GM12892 (cell line): ENCODE results near the gene OSBPL3.

Experiments used
- POLR2A ChIP-seq: IDR thresholded peaks from 2 replicates; pipeline ENCODE4 v1.6.1; 2011; ENCODE audit warnings: low read depth, low read length, control low read depth
- POLR2AphosphoS5 ChIP-seq: IDR thresholded peaks from 2 replicates; pipeline ENCODE4 v1.6.1; 2011; ENCODE audit warnings: low read depth, low read length, control low read depth
- TAF1 ChIP-seq: IDR thresholded peaks from 2 replicates; pipeline ENCODE4 v1.6.1; 2011; ENCODE audit warnings: low read depth, mild to moderate bottlenecking, control low read depth, low read length, borderline replicate concordance

DNA sequence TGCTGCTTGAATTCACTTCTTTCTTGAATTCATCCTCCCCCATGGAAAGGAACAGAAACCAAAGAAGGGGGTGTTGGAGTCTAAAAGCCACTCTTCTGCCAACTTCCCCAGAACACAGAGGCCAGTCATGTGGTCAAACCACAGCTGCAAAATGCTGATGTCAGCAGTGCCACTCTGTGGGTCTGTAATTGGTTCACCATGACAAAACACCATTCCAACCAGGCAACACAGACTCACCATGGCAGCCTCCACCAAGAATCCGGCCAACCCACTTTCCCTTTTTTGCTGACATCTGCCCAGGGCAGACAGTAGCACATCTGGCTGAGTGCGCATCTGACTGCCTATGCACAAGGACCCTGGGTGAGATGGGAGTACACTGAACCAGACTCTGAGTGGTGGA is 16.8 kb downstream of the OSBPL3 start:
- no peak for TF ChIP-seq POLR2A
- no peak for TF ChIP-seq POLR2AphosphoS5
- no peak for TF ChIP-seq TAF1
